ENCODE data around the gene SLC16A13.

- TF ChIP-seq POLR2A (IDR thresholded peaks at IDR 0.05) (no peak), CTCF (IDR thresholded peaks at IDR 0.05) (no peak)
These were observed 18.0 kb upstream of the SLC16A13 start for GRCh38 chr17:7017827-7018200.

All from uterus (tissue), 2 donors.